Stimulated activated CD8-positive, alpha-beta memory T cell treated with anti-CD3 and anti-CD28 coated beads, Interleukin-4, amount 100 ng/mL, for 4 hours (primary cell): ENCODE measurements around the gene TMC8.
"Not testable (repeated sequence)": the region's sequence is repeated elsewhere in the genome, so short reads cannot be mapped to it uniquely, and the experiment has no call there.

Experiments
- DNase-seq, 2 donors: peaks; one replicate each; pipeline ENCODE4 v3.0.0-alpha.2; 2020; ENCODE audit warnings: low read depth in 2 of 2, low spot score in 1 of 2

Gene TMC8, protein sequence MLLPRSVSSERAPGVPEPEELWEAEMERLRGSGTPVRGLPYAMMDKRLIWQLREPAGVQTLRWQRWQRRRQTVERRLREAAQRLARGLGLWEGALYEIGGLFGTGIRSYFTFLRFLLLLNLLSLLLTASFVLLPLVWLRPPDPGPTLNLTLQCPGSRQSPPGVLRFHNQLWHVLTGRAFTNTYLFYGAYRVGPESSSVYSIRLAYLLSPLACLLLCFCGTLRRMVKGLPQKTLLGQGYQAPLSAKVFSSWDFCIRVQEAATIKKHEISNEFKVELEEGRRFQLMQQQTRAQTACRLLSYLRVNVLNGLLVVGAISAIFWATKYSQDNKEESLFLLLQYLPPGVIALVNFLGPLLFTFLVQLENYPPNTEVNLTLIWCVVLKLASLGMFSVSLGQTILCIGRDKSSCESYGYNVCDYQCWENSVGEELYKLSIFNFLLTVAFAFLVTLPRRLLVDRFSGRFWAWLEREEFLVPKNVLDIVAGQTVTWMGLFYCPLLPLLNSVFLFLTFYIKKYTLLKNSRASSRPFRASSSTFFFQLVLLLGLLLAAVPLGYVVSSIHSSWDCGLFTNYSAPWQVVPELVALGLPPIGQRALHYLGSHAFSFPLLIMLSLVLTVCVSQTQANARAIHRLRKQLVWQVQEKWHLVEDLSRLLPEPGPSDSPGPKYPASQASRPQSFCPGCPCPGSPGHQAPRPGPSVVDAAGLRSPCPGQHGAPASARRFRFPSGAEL

GRCh38 chr17:78130437-78131101, at the start of gene TMC8:
Gene TMC8 (plus strand): TSS chr17:78130771. CDS start chr17:78131589, 818 bp downstream.
- peak in 1 of 2 donors; percentile 53 for DNase-seq

DNA sequence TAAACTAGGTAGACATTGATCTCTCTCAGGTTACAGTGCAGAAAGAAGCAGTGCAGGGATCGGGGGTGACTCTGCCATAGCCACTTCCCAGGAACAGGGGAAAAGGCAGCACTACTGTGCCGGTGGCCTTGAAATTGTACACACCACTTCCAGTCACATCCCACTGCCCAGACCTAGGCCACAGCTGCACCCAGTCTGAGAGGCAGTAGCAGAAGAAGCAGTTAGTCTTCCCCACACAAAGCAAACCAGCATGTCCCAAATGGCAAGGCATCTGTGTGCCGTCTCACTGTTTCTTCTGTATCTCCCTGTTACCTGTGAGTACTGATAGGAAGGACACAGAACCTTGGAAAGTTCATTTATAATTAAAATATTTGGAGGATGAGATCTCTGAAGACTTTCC, 49.0 kb upstream of the TMC8 start:
- DNase-seq, result no peak

- DNase-seq, result not testable (repeated sequence)
Observed at GRCh38 chr17:78082355-78082872, 48.2 kb upstream of the TMC8 start.

GRCh38 chr17:78082988-78083387, 47.6 kb upstream of the TMC8 start:
- DNase-seq, result no peak

GRCh38 chr17:78086740-78087139, 43.8 kb upstream of the TMC8 start:
- DNase-seq, result no peak

GRCh38 chr17:78088529-78088928, 42.0 kb upstream of the TMC8 start:
- no peak for DNase-seq

DNA sequence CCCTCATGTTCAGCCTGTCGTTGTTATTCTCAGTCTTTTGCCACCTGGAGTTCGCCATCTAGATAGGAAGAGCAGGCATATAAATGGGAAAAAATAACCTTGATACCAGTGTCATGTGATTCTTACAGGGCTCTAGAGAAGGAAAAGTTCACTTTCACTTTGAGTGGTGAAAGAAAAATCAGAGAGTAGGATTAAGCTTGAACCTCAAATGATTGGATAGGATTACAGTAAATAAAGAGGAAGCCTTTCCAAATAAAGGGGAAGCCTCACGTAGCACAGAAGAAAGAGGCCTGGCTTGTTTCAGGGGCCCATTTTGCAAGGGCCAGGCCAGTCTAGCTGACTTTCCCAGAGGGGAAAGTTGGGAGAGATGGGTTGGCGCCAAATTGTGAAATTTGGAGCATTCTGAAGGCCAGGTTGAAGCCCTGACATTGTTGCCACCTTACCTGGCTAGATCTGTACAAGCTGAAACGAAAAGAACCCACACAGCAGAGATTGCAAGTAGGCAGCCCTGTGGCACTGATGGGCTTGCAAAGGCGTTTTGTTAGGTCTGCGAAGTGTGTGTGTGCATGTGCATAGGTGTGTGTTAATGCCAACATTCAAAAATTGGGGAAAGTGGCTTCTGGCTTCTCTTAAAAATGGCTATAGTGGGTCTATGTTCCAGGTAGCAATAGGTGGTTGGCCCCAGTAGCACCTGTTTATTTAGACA, 40.8 kb upstream of the TMC8 start:
- no peak for DNase-seq

- DNase-seq, result no peak
Observed at GRCh38 chr17:78092794-78093324, 37.7 kb upstream of the TMC8 start.

DNA sequence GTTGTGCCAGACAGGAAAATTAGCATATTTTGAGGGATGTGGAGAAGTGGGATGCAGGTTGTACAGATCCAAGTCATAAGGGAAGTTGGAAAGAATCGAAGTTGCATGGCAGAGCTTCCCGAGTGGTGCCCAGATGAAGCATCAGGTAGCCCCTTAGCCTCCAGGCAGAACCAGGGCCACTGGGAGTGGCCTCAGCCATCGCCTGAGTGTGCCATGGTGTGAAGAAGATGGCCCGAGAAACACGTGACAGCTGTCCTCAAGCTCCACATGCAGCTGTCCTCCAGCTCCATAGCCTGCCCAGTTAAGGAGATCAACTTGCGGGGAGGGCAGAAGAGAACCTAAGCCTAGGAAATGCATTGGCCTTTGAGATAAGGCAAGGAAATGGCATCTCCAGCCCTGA, 35.5 kb upstream of the TMC8 start:
- DNase-seq, result no peak

GRCh38 chr17:78096093-78096492, 34.5 kb upstream of the TMC8 start:
- DNase-seq, result no peak

DNA sequence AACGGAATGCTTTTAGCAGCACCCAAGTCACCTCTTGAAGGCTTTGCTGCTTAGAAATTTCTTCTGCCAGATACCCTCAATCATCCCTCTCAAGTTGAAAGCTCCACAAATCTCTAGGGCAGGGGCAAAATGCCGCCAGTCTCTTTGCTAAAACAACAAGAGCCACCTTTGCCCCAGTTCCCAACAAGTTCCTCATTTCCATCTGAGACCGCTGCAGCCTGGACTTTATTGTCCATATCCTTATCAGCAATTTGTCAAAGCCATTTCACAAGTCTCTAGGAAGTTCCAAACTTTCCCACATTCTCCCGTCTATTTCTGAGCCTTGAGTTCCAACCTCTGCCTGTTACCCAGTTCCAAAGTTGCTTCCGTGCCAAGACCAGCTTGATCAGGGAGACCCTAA, 29.5 kb upstream of the TMC8 start:
- DNase-seq, result no peak

DNA sequence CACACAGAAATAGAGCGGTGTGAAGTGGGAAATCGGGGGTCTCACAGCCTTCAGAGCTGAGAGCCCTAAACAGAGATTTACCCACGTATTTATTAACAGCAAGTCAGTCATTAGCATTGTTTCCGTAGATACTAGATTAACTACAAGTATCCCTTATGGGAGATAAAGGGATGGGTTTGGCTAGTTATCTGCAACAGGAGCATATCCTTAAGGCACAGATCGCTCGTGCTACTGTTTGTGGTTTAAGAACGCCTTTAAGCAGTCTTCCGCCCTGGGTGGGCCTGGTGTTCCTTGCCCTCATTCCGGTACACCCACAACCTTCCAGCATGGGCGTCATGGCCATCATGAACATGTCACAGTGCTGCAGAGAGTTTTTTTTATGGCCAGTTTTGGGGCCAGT, 29.0 kb upstream of the TMC8 start:
- DNase-seq, result no peak

GRCh38 chr17:78103311-78103710, 27.3 kb upstream of the TMC8 start:
- no peak for DNase-seq

DNA sequence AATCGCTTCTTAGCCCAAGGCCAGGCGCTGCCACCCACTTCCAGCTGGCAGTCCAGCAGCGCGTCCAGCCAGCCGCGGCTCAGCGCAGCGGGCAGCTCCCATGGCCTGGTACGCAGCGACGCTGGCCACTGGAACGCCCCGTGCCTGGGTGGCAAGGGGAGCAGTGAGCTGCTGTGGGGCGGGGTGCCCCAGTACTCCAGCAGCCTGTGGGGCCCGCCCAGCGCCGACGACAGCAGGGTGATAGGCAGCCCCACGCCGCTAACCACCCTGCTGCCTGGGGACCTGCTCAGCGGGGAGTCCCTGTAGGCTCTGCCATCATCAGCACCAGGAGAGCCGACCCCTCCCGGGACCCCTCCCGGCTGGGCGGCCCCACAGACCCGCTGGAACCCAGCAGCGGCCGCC, 26.0 kb upstream of the TMC8 start:
- no peak for DNase-seq

- DNase-seq, result no peak
Observed at GRCh38 chr17:78105101-78105500, 25.5 kb upstream of the TMC8 start.

- DNase-seq, result no peak
Observed at GRCh38 chr17:78105551-78105950, 25.0 kb upstream of the TMC8 start.

DNA sequence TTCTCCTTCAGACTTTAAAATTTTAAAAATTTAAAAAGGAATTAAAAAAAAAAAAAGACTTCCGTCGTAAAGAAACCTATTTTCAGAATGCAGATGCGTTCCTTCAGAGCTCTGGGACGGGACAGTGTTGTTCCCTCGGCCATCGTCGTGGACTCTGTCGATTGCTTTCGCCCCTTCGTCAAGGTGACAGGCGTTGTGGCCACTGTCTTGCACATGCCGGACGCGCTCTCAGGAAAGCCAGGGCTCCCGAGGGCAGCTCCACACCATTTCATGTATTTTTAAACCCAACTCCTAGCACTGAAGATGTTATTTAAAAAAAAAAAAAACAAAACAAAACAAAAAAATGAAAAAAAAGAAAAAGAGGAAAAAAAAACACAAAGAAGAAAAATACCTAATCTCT, 24.4 kb upstream of the TMC8 start:
- no peak for DNase-seq

GRCh38 chr17:78107457-78107856, 23.1 kb upstream of the TMC8 start:
- no peak for DNase-seq

- no peak for DNase-seq
Observed at GRCh38 chr17:78107976-78108725, 22.4 kb upstream of the TMC8 start.
